Activated naive CD4-positive, alpha-beta T cell treated with anti-CD3 and anti-CD28 coated beads, Interleukin-2, amount 50 U/mL, for 16 hours (primary cell): ENCODE measurements around the gene WDR26.
"Not testable (repeated sequence)": the region's sequence is repeated elsewhere in the genome, so short reads cannot be mapped to it uniquely, and the experiment has no call there.

ENCODE experiments used
- DNase-seq: peaks from one replicate; pipeline ENCODE4 v3.0.0-alpha.2; 2020

Gene WDR26

DNA sequence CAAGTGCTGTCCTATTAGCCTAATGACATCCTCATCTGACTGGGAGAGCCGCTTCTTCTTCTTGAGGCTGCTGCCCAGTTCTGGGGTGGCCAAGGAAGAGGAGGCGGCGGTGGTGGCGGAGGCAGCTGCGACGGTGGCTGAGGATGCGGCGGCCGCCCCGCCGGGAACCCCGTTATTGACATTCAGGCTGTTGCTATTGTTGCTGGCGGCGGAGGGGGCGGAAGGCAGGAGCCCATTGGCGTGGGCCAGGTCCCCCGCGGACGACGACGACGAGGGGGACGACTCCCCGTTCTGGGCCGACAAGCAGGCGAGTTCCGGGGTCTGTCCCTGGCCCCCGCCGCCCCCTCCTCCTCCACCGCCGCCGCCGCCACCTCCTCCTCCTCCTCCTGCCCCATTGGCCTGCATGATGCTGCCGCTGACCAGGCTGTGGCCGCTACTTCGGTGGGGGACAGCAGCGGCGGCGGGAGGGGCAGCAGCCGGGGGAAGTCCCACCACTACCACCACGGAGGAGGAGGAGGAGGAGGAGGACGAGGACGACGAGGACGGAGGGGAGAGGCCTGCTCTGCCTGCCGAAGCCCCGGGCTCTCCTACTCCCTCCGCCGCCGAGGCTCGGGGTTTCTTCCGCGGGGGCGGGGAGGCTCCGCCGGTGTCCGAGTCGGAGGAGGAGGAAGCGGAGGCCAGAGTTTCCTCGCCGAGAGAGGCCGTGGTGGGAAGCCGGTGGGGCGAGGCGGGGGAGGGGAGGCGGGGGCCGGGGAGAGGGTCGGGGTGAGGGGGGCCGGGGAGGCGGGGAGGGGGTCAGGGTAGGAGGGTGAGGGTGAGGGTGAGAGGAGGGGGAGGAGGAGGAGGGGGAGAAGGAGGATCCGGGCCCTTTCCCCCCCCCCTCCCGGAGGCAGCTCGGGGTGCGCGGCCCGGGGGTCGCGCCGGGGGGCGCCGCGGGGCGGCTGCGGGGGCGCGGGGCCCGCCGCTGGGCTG lies 610 bp downstream of the WDR26 start:
- DNase-seq, result peak; percentile 33

DNA sequence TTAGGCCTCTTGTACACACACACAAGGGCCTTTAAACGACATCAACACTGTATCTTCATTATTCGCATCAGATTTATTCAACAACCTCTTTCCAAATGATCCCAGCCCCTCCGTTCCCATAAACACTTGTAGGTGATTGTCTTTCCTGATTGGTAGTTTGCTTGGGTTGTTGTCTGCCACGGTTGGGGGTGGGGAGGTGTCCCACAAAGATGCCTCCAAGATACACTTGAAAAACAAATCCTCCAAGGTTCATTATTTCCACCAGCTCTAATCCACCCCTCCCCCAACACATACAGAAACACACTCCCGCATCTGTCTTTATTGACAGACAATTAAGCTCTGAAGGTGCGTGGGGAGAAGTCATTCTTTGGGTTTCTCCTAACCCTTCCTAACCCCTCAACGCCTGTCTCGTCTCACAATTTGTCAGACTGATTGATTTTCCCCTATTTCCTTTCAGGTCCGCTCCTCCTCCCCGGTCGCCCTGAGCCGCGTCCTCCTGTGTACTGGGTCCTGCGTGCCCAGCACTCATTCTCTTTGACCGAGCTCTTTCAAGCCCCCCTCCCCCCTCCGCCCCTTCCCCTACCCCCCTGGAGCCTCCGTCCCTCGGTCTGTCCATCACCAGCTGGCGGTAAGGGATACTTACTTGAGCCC lies 1.4 kb downstream of the WDR26 start:
- DNase-seq, result peak; percentile 14

- DNase-seq, result no peak
Observed at GRCh38 chr1:224432672-224433040, 1.9 kb downstream of the WDR26 start.

- no peak for DNase-seq
Observed at GRCh38 chr1:224432146-224432545, 2.5 kb downstream of the WDR26 start.

GRCh38 chr1:224431726-224432125 lies 2.9 kb downstream of the WDR26 start:
- DNase-seq, result no peak

GRCh38 chr1:224430511-224431113 lies 4.0 kb downstream of the WDR26 start:
- no peak for DNase-seq

GRCh38 chr1:224429616-224430326 lies 4.8 kb downstream of the WDR26 start:
- no peak for DNase-seq

- DNase-seq, result not testable (repeated sequence)
Observed at GRCh38 chr1:224428713-224429112, 5.9 kb downstream of the WDR26 start.

DNA sequence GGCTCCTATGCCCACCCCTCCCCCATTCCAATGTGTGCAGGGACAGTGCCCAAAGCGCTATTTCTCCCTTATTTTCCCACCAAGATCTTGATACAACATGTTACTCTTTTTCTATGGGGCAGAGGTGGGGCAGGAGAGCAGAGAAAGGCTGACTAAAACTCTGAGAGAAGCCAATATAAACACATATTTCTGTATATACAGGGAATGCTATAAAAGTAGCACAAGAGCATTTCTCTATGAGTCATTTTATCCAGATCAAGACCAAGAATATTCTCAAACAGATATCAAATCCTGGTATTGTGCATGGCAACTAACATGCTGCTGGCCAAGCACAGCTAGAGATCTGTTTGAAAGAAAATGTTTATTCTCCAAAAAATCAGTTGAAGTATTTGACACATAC lies 7.3 kb downstream of the WDR26 start:
- DNase-seq, result no peak

GRCh38 chr1:224426869-224427268 lies 7.7 kb downstream of the WDR26 start:
- DNase-seq, result not testable (repeated sequence)

- no peak for DNase-seq
Observed at GRCh38 chr1:224425279-224425884, 9.2 kb downstream of the WDR26 start.

- DNase-seq, result no peak
Observed at GRCh38 chr1:224420106-224420505, 14.5 kb downstream of the WDR26 start.

DNA sequence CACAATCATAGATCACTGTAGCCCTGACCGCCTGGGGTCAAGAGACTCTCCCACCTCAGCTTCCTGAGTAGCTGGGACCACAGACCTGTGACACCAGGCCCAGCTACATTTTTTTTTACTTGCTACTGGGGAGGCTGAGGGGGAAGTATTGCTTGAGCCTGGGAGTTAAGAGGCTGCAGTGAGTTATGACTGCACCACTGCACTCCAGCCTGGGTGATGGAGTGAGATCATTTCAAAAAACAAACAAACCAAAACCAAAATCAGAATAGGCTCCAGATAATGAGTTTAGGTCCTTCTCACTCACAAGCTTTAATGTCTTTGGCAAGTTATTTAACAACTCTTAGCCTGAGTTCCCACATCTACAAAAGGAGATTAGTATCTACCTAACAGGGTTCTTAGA lies 22.8 kb downstream of the WDR26 start:
- no peak for DNase-seq

DNA sequence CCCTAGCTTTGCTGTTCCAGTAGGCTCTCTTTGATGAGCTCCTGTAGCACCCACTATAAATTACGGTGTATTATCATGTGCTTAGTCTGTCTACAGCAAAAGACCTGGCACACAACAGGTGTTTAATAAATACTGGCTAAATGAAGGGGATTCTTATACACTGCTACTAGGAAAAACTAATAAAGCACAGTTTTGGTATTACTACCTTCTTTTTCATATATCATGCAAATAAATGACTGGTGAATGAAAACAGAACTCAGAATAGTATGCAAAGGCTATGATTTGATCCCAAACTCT lies 26.4 kb downstream of the WDR26 start:
- no peak for DNase-seq

- no peak for DNase-seq
Observed at GRCh38 chr1:224407571-224408293, 26.9 kb downstream of the WDR26 start.

GRCh38 chr1:224406216-224406615 lies 28.4 kb downstream of the WDR26 start:
- DNase-seq, result no peak

DNA sequence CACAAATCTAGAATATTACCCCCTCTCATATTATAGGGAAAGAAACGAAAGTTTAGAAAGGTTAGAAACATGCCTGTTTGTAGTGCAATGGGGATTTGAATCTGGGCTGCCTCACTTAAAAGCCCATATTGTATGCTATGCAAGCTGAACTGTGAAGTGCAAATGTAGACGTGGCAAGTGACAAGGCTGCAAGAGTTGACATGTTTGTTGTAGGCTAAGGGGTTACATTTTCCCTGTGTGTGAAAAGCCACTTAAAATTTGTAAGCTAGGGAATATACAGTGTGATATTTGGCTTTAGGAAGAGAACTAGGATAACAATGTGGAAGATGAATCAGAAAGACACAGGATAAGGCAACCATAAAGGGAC lies 29.0 kb downstream of the WDR26 start:
- DNase-seq, result no peak

DNA sequence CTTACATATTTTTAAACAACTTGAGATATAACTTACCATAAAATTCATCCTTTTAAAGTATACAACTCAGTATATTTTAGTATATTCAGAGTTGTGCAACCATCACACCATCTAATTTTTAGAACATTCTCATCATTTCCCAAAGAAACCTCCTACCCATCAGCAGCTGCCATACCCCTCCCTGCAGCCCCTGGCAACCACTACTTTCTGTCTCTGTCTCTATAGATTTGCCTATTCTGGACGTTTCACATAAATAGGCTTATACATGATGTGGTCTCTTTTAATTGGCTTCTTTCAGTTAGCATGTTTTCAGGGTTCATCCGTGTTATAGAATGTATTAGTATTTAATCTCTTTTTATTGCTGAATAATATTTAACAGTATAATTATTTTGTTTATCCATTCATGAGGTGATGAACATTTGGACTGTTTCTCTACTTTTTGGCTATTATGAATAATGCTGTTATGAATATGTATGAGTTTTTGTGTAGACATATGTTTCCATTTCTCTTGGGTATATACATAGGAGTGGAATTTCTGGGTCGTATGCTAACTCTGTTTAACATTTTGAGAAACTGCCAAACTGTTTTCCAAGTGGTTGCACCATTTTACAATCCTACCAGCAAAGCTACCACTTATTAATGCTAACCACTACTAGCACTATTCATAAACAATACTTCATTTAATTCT lies 29.5 kb downstream of the WDR26 start:
- no peak for DNase-seq

DNA sequence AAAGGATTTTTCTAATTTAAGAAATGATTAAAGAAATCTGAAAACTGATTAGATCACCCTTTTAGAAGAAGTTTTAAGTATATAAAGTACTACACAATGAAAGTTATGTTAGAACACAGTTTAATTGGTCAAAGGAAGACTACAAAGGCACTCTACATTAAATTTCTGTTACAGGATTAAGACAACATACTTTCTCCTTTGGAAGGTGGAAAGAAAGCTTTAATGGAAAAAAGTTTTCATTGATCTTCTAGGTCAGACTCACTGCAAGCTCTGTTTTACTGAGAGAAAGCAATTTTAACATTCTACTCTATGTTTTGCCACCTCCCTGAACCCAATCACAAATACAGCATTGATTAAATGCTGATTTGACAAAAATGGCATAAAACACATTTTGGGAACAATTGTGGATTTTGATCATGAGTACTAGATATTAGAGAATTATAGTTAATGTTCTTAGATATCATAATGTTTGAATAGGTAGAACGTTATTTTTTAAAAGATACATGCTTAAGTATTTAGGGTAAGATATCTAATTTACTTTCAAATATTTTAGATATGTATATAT lies 32.0 kb downstream of the WDR26 start:
- no peak for DNase-seq

- DNase-seq, result no peak
Observed at GRCh38 chr1:224399887-224400286, 34.7 kb downstream of the WDR26 start.

- no peak for DNase-seq
Observed at GRCh38 chr1:224393294-224393693, 41.3 kb downstream of the WDR26 start.
